Measurements from ENCODE around the gene AS3MT.
"Not testable (repeated sequence)": the region's sequence is repeated elsewhere in the genome, so short reads cannot be mapped to it uniquely, and the experiment has no call there.

The AS3MT gene

DNA sequence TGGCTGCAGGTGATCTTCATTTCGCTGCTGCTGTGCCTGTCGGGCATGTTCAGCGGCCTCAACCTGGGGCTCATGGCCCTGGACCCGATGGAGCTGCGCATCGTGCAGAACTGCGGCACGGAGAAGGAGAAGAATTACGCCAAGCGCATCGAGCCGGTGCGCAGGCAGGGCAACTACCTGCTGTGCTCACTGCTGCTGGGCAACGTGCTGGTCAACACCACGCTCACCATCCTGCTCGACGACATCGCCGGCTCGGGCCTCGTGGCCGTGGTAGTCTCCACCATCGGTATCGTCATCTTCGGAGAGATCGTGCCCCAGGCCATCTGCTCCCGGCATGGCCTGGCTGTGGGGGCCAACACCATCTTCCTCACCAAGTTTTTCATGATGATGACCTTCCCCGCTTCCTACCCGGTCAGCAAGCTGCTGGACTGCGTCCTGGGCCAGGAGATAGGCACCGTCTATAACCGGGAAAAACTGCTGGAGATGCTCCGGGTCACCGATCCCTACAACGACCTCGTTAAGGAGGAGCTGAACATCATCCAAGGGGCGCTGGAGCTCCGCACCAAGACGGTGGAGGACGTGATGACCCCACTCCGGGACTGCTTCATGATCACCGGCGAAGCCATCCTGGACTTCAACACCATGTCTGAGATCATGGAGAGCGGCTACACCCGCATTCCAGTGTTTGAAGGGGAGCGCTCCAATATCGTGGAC, 50.1 kb downstream of the AS3MT start:
- DNase-seq (ENCODE audit: low read depth in 2 of 2), result no peak

DNA sequence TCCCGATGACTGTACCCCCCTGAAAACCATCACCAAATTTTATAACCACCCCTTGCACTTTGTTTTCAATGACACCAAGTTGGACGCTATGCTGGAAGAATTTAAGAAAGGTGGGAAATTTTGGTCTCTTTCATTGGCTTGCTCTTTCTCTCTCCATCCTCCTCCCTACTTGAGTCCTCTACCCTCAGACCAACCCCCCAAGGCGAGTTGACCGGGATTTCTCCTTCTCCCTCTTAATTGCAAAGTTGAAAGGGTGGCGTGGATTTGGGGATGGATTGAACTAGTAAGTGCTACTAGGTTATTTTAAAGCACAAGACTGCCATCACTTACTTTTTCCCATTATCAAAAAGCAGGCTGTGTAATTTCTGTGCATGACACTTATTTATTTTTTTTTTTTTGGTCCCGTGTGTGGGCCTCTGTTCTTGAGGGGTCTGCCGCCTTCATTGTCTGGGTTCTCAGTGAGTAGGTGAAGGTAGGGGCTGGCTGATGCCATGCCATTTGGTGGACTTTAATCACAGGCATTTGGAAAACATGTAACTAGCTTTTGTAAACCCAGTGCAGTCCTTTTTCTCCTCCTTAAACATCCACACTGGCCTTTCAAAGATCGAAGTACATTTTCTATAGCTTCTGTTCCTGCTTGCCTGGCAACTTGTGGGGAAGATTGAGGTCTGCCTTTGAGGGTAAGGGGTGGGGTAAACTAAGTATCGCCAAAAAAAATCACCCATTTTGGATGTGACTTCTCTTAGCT, 50.9 kb downstream of the AS3MT start:
- no peak for DNase-seq (ENCODE audit: low read depth in 2 of 2)

DNA sequence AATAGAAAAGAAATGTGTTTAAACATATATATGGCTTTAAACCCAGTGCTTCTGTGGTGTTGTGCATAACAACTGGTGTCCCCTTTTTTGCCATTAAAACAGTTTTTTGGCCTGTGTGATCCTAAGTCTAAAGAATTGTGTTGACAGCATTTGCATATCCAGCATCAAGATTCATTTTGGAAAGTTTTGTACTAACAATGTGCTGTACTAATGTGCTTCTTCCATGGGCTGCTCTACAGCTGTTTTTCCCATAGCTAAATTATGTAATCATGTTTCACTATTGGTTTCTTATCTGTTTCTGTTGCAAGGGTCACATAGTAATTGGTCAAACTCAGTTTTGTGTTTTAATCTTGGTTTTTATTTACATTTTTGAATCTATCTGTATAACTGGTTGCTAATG, 54.3 kb downstream of the AS3MT start:
- no peak for DNase-seq (ENCODE audit: low read depth in 2 of 2)

DNA sequence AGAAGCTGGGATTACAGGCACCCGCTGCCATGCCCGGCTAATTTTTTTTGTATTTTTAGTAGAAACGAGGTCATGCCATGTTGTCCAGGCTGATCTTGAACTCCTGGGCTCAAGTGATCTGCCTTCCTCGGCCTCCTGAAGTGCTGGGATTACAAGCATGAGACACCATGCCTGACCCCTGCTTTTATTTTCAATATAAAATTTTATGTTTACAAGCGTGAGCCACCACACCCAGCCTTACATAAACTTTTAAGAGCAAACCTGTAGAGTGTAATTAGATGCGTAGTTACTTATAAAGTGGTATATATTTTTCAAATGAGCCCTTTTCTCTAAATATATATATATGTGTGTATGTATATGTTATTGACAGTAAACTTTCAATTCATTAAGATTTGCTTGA, 57.6 kb downstream of the AS3MT start:
- DNase-seq (ENCODE audit: low read depth in 2 of 2), result no peak

DNA sequence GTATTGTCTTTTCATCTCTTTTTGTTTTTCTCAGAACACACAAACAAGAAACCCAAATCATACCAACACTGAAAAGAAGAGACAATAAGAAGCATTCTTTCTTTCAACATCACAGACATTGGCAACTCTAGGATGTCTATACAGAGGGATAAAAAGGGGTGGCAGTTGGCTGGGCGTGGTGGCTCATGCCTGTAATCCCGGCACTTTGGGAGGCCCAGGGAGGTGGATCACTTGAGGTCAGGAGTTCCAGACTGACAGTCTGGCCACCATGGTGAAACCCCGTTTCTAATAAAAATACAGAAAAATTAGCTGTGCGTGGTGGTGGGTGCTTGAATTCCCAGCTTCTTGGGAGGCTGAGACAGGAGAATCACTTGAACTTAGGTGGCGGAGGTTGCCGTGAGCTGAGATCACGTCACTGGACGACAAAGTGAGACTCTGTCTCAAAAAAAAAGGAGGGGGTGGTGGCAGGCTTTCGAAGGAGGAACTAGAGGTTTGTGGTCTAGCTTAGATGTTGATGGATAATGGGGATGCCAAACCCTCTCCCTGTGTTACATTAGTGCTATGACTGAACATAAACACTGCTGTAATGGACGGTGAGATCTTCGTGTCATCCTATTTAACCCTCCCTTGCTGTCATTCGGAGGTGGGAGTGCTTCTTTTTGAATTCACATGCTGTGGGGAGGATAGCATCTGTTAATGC, 58.2 kb downstream of the AS3MT start:
- DNase-seq (ENCODE audit: low read depth in 2 of 2), result no peak

DNA sequence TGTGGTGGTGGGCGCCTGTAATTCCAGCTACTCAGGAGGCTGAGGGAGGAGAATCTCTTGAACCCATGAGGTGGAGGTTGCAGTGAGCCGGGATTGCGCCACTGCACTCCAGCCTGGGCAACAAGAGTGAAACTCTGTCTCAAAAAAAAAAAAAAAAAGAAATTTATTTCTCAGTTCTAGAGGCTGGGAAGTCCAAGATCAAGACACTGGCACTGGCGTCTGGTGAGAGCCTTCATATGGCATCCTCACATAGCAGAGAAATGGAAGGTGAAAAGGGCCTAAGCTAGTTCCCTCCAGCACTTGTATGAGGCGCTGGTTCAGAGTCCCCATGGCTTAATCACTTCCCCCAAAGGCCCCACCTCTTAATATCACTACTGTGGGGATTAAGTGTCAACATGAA, 59.2 kb downstream of the AS3MT start:
- not testable (repeated sequence) for DNase-seq (ENCODE audit: low read depth in 2 of 2)

DNA sequence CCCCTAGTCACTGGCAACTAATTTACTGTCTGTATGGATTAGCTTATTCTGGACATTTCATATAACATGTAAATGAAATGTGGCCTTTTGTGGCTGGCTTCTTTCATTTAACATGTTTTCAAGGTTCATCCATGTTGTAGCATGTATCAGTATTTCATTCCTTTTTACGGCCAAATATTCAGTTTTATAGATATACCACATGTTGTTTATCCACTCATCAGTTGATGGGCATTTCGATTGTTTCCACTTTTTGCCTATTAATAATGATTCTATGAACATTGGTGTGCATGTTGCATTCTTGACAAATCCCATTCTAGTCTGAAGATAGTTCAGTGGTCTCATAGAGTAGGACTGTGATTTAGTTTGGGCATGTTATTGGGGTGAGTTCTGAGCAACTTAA, 61.5 kb downstream of the AS3MT start:
- no peak for DNase-seq (ENCODE audit: low read depth in 2 of 2)

DNA sequence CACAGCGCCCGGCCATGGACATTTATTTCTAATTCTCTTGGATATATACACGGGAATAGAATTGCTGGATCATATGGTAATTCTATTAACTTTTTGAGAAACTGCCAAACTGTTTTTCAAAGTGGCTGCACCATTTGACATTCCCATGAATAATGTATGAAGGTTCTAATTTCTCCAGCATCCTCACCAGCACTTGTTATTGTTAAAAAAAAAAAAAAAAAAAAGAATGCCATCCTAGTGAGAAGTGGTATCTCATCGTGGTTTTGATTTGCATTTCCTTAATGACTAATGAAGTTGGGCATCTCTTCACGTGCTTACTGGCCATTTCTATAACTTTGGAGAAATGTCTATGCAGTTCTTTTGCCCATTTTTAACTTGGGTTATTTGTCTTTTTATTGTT, 62.4 kb downstream of the AS3MT start:
- DNase-seq (ENCODE audit: low read depth in 2 of 2), result no peak

DNA sequence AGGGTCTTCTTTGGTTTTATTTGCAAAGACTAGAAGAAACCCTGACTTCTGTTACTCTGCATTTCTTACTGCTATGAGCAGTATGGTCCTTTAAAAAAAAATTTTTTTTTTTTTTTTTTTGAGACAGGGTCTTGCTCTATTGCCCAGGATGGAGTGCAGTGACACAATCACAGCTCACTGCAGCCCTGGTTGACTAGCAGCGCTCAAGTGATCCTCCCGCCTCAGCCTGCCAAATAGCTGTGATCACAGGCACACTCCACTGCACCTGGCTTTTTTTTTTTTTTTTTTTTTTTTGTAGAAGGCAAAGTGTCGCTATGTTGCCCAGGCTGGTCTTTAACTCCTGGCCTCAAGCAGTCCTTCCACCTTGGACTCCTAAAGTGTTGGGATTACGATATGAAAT, 66.2 kb downstream of the AS3MT start:
- DNase-seq (ENCODE audit: low read depth in 2 of 2), result no peak

DNA sequence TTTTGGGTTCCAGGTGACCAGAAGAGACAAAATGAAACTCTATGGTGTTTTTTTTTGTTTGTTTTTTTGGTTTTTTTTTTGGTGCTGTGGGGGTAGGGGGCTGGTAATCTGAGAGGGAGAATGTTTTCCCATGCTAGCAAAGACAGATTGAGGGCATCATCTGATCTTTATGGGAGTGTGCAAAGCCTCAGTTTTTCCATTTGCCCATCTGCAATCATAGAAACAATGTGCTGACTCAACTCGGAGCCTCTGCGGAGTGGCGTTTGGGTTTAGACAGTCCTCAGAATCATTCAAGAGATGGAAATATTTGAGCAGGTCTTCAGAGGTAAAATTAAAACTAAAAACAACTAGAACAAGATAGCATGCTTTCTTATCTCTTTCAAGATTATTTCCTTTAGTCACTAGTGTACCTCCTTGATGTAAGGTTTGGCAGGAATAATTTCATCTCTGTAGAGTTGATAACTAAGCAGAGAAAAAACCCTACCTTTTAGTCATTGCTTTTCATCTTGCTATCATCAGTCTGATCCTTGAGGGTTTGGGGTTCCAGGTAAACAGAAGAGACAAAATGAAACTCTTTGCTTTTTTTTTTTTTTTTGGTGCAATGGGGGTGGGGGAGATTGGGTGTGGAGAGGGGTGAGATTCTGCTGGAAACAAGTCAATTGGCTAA, 66.8 kb downstream of the AS3MT start:
- no peak for DNase-seq (ENCODE audit: low read depth in 2 of 2)

DNA sequence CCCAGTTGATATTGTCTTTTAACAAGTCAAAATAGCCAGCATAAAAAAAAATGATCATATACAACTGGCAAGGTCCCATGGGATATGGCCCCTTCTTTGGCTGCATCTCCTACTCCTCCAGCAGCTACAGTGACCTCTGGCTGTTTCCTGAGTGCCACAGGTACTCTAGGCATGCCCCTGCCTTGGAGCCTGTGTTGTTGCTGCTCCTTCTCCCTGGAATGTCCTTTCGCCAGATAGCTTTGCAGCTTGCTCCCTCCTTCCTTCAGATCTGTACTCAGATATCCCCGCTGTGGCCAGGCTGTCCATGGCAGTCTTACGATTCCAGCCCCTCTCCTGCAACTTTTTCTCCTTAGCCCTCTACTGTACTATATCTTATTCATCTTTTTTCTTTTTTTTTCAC, 72.1 kb downstream of the AS3MT start:
- DNase-seq (ENCODE audit: low read depth in 2 of 2), result no peak

DNA sequence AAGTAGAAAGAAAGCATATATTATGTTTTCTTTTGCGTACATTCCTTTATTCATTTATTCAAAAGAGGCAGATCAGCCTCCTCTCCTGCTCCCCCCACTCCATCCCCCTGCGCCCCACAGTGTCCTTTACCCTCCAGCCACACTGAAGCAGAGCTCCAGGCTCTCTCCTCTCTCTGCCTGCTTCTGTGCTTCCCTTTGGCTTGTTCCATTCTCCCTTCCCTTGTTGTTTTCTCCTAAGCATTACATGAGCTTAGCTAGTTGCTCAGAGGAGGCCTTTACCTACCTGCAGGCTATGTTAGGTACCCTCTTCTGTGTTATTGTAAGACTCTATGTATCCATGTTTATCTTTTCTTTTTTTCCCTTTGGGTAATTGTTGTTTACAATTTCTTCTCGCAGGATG, 76.2 kb downstream of the AS3MT start:
- DNase-seq (ENCODE audit: low read depth in 2 of 2), result no peak

DNA sequence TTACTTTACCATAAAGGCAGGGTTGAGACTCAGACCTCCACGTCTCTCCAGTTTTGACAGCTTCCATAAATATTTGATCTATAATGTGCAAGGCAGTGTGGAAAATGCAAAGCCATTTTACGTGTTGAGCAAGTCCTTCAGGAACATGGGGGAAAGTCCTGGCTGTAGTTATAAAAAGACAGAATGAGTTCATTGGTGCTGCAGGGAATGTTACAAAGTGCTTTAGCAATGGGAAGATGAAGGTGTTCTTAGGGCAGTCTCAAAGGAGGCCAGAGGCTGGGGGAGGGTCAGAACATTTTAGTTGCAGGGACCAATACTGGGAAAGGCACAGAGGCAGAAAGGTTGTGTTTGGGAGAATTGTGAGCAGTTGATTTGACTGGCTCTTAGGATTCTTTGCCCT, 76.7 kb downstream of the AS3MT start:
- DNase-seq (ENCODE audit: low read depth in 2 of 2), result no peak

DNA sequence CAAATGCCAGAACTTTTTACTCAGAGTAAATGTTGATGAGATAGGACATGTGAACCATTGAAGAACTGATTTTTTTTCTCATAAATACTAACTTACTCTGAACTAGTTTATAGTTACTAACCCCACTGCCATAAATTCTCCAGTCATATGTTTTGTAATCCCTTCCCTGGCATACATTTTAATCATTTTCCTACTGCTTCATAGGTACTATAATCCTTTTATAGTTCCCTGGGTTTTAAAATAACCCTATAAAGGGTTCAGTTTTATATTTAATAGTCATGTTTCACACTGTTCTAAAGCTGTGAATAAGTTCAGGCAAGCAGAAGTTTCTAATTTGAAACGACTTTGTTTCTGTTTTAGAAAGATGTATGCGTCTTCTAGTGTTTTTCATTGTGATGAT, 77.7 kb downstream of the AS3MT start:
- DNase-seq (ENCODE audit: low read depth in 2 of 2), result no peak

DNA sequence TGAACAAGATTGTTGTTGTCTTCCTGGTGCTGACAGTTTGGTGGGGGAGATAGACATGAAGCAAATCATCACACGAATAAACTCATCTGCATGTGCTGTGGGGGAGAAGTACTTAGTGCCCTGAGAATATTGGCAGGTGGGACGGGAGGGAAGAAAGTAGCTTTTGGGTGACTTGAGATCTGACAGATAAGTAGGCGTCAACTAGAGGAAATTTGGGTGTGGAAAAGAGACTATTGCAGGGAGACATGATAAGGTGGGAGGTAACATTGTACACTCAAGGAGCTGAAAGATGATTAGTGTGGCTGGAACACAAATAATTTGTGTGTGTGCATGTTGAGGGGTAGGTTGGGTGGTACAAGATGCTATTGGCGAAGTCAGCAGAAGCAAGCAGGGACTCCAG, 78.9 kb downstream of the AS3MT start:
- no peak for DNase-seq (ENCODE audit: low read depth in 2 of 2)

DNA sequence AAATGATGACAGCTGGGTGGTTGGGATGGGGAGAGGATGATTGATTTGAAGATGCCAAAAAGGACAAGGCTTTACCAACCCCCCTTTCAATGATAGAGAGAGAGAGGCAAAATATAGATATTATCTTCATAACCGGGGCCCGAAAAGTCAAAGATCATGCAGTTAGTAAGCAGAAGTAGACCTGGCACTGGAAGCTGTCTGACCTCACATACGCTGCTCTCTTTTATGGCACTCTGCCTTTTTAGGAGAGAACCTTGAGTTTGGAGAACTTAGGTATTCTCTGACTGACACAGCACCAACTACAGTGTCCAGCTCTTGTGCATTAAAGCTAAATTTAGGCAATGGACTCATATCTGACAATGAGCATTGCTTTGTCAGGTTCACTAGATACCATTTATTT, 79.5 kb downstream of the AS3MT start:
- DNase-seq (ENCODE audit: low read depth in 2 of 2), result no peak

DNA sequence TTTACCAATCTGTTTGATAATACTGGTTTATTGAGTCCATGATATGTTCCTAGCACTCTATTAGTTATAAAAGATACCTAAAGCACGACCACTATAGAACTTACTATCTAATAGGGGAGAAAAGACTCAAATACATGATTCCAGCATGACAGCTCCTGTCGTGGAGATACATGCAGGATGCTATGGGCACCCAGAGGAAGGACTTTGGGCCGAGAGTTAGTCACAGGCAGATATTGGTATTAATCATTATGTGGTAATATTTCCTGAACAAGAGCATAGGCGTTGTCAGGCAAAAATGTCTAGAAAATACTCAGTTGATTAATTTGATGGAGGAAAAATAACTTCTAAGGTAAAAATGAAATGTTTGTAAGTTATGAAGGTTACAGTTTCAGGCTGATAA, 80.6 kb downstream of the AS3MT start:
- no peak for DNase-seq (ENCODE audit: low read depth in 2 of 2)

DNA sequence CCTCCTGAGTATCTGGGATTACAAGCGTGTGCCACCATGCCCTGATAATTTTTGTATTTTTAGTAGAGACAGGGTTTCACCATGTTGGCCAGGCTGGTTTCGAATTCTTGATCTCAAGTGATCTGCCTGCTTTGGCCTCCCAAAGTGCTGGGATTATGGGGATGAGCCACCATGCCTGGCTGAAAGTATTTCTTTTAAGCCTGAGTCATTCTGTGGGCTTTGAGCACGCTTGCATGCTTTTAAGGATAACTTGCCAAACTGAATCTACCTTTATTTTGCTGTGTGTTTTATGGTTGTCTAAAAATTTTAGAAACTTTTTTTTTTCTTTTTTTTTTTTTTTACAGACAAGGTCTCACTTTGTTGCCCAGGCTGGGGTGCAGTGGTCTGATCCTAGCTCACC, 82.0 kb downstream of the AS3MT start:
- DNase-seq (ENCODE audit: low read depth in 2 of 2), result no peak

Data from stimulated activated CD8-positive, alpha-beta memory T cell treated with anti-CD3 and anti-CD28 coated beads, Interleukin-15, amount 100 ng/mL, for 4 hours (primary cell).